Measurements from ENCODE around the gene ENHO. TPM values are rescaled to one million over a fixed set of nuclear protein-coding genes. Genes with fewer than 3 reads are reported as not detected.

The ENHO gene
- total RNA-seq, 5 donors from 2014 or later (not counting 1 experiment from before 2014, with no cell fraction given), result 0.32 to 0.35 TPM; not detected in 3

- H3K9me3 ChIP-seq, result no peaks in the 10 kb centered on the region
- Mint-ChIP-seq H3K9me3 (no peaks in the 10 kb centered on the region), H3K27me3 (peaks cover 0 to 12% of the 10 kb centered on the region in 2 donors), H3K27ac (no peak overlapping the region), H3K4me1 (no peaks in the 10 kb centered on the region), H3K36me3 (no peaks in the 10 kb centered on the region), H3K4me3 (no peak overlapping the region)
- no peak for ATAC-seq (replicated peaks in 1 of 4)
- H3K36me3 ChIP-seq (ENCODE audit: control insufficient read depth in 2 of 2, extremely low read depth in 1 of 2, insufficient read depth in 1 of 2, low read length in 1 of 2), result no peaks in the 10 kb centered on the region
- POLR2A ChIA-PET, result no interaction called here
- H3K27me3 ChIP-seq (replicated peaks in 1 of 2; ENCODE audit: control insufficient read depth in 2 of 2, extremely low read depth in 1 of 2, insufficient read depth in 2 of 2, low read length in 1 of 2), result peaks cover 0 to 9% of the 10 kb centered on the region in 2 experiments
- CTCF ChIA-PET, result interaction anchor here (0.5 to 2.5 kb wide), 6 partner anchors 62 to 155 kb away, joined by 3 to 9 read pairs (median 4); no protein-coding TSS in a partner anchor
- no peak for DNase-seq
- H3K4me1 ChIP-seq (ENCODE audit: control insufficient read depth in 1 of 2, extremely low read depth in 1 of 2, insufficient read depth in 2 of 2, low read length in 2 of 2), result peaks cover 0 to 2% of the 10 kb centered on the region in 2 experiments
- H3K27ac ChIP-seq (ENCODE audit: low read length), result no peak overlapping the region
- WGBS (ENCODE audit: insufficient coverage), result 52% methylated on average over 3 of the region's 5 CpGs
- no peak overlapping the region for H3K4me3 ChIP-seq (ENCODE audit: control insufficient read depth in 1 of 2, extremely low read depth in 1 of 2, low read length in 1 of 2)
Measured at GRCh38 chr9:34501889-34502425, 20.8 kb downstream of the ENHO start.

GRCh38 chr9:34501372-34501771, 21.4 kb downstream of the ENHO start:
- POLR2A ChIA-PET, result no interaction called here
- no CpG with 5 or more reads among the region's 2 CpGs for WGBS (ENCODE audit: insufficient coverage)

GRCh38 chr9:34500623-34501267, 22.0 kb downstream of the ENHO start:
- DNase-seq (peak; percentile 24 to 80 (median 59)), ATAC-seq (replicated peaks in 1 of 4) (peak; percentile 69 to 81 (median 75))
- Mint-ChIP-seq H3K4me1 (no peaks in the 10 kb centered on the region), H3K9me3 (no peaks in the 10 kb centered on the region), H3K4me3 (no peak overlapping the region), H3K27me3 (peaks cover 0 to 12% of the 10 kb centered on the region in 2 donors), H3K27ac (no peak overlapping the region), H3K36me3 (no peaks in the 10 kb centered on the region)
- ChIA-PET POLR2A (no interaction called here), CTCF (interaction anchor here (0.6 to 2.5 kb wide), 10 partner anchors 9 to 169 kb away, joined by 3 to 11 read pairs (median 4); no protein-coding TSS in a partner anchor)
- Histone ChIP-seq H3K4me3 (ENCODE audit: control insufficient read depth in 1 of 2, extremely low read depth in 1 of 2, low read length in 1 of 2) (no peak overlapping the region), H3K4me1 (ENCODE audit: control insufficient read depth in 1 of 2, extremely low read depth in 1 of 2, insufficient read depth in 2 of 2, low read length in 2 of 2) (peaks cover 0 to 2% of the 10 kb centered on the region in 2 experiments), H3K27ac (ENCODE audit: low read length) (no peak overlapping the region), H3K27me3 (replicated peaks in 1 of 2; ENCODE audit: control insufficient read depth in 2 of 2, extremely low read depth in 1 of 2, insufficient read depth in 2 of 2, low read length in 1 of 2) (peaks cover 0 to 5% of the 10 kb centered on the region in 2 experiments), H3K36me3 (ENCODE audit: control insufficient read depth in 2 of 2, extremely low read depth in 1 of 2, insufficient read depth in 1 of 2, low read length in 1 of 2) (no peaks in the 10 kb centered on the region), H3K9me3 (no peaks in the 10 kb centered on the region)
- WGBS (ENCODE audit: insufficient coverage), result 0% methylated on average over 1 of the region's 6 CpGs

More at GRCh38 chr9:34501372-34501771, 21.4 kb downstream of the ENHO start:
- CTCF ChIA-PET, result interaction anchor here (0.5 to 2.5 kb wide), 11 partner anchors 9 to 169 kb away, joined by 3 to 11 read pairs (median 4); no protein-coding TSS in a partner anchor
- Histone ChIP-seq H3K4me1 (ENCODE audit: control insufficient read depth in 1 of 2, extremely low read depth in 1 of 2, insufficient read depth in 2 of 2, low read length in 2 of 2) (peaks cover 0 to 2% of the 10 kb centered on the region in 2 experiments), H3K27ac (ENCODE audit: low read length) (no peak overlapping the region), H3K9me3 (no peaks in the 10 kb centered on the region), H3K36me3 (ENCODE audit: control insufficient read depth in 2 of 2, extremely low read depth in 1 of 2, insufficient read depth in 1 of 2, low read length in 1 of 2) (no peaks in the 10 kb centered on the region), H3K4me3 (ENCODE audit: control insufficient read depth in 1 of 2, extremely low read depth in 1 of 2, low read length in 1 of 2) (no peak overlapping the region), H3K27me3 (replicated peaks in 1 of 2; ENCODE audit: control insufficient read depth in 2 of 2, extremely low read depth in 1 of 2, insufficient read depth in 2 of 2, low read length in 1 of 2) (peaks cover 0 to 6% of the 10 kb centered on the region in 2 experiments)
- H3K36me3 Mint-ChIP-seq, result no peaks in the 10 kb centered on the region
- H3K27ac Mint-ChIP-seq, result no peak overlapping the region
- H3K4me3 Mint-ChIP-seq, result no peak overlapping the region
- peaks cover 0 to 12% of the 10 kb centered on the region in 2 donors for H3K27me3 Mint-ChIP-seq
- no peaks in the 10 kb centered on the region for H3K9me3 Mint-ChIP-seq
- ATAC-seq (replicated peaks in 1 of 4) (no peak), DNase-seq (no peak)
- H3K4me1 Mint-ChIP-seq, result no peaks in the 10 kb centered on the region

GRCh38 chr9:34499076-34499475, 23.7 kb downstream of the ENHO start:
- Histone ChIP-seq H3K9me3 (no peaks in the 10 kb centered on the region), H3K4me3 (ENCODE audit: control insufficient read depth in 1 of 2, extremely low read depth in 1 of 2, low read length in 1 of 2) (no peak overlapping the region), H3K27ac (ENCODE audit: low read length) (no peak overlapping the region), H3K27me3 (replicated peaks in 1 of 2; ENCODE audit: control insufficient read depth in 2 of 2, extremely low read depth in 1 of 2, insufficient read depth in 2 of 2, low read length in 1 of 2) (peaks cover 0 to 8% of the 10 kb centered on the region in 2 experiments), H3K36me3 (ENCODE audit: control insufficient read depth in 2 of 2, extremely low read depth in 1 of 2, insufficient read depth in 1 of 2, low read length in 1 of 2) (no peaks in the 10 kb centered on the region), H3K4me1 (ENCODE audit: control insufficient read depth in 1 of 2, extremely low read depth in 1 of 2, insufficient read depth in 2 of 2, low read length in 2 of 2) (peaks cover 0 to 2% of the 10 kb centered on the region in 2 experiments)
- POLR2A ChIA-PET, result no interaction called here
- no peaks in the 10 kb centered on the region for H3K9me3 Mint-ChIP-seq
- CTCF ChIA-PET, result interaction anchor here in 1 of 2 donors (1.2 kb wide), 1 partner anchor 61 kb away, joined by 4 read pairs; no protein-coding TSS in a partner anchor
- DNase-seq (no peak), ATAC-seq (replicated peaks in 1 of 4) (no peak)
- H3K27ac Mint-ChIP-seq, result no peak overlapping the region
- no peak overlapping the region for H3K4me3 Mint-ChIP-seq
- H3K36me3 Mint-ChIP-seq, result no peaks in the 10 kb centered on the region
- H3K4me1 Mint-ChIP-seq, result no peaks in the 10 kb centered on the region
- peaks cover 0 to 12% of the 10 kb centered on the region in 2 donors for H3K27me3 Mint-ChIP-seq
- no CpG with 5 or more reads among the region's 2 CpGs for WGBS (ENCODE audit: insufficient coverage)

GRCh38 chr9:34498553-34498952, 24.2 kb downstream of the ENHO start:
- Histone ChIP-seq H3K4me1 (ENCODE audit: control insufficient read depth in 1 of 2, extremely low read depth in 1 of 2, insufficient read depth in 2 of 2, low read length in 2 of 2) (peaks cover 0 to 2% of the 10 kb centered on the region in 2 experiments), H3K27me3 (replicated peaks in 1 of 2; ENCODE audit: control insufficient read depth in 2 of 2, extremely low read depth in 1 of 2, insufficient read depth in 2 of 2, low read length in 1 of 2) (peaks cover 0 to 8% of the 10 kb centered on the region in 2 experiments), H3K27ac (ENCODE audit: low read length) (no peak overlapping the region), H3K36me3 (ENCODE audit: control insufficient read depth in 2 of 2, extremely low read depth in 1 of 2, insufficient read depth in 1 of 2, low read length in 1 of 2) (no peaks in the 10 kb centered on the region), H3K9me3 (no peaks in the 10 kb centered on the region), H3K4me3 (ENCODE audit: control insufficient read depth in 1 of 2, extremely low read depth in 1 of 2, low read length in 1 of 2) (no peak overlapping the region)
- ChIA-PET CTCF (interaction anchor here in 1 of 2 donors (1.2 kb wide), 1 partner anchor 60 kb away, joined by 4 read pairs; no protein-coding TSS in a partner anchor), POLR2A (no interaction called here)
- H3K4me3 Mint-ChIP-seq, result no peak overlapping the region
- H3K27ac Mint-ChIP-seq, result no peak overlapping the region
- WGBS (ENCODE audit: insufficient coverage), result 25% methylated on average over 2 of the region's 3 CpGs
- H3K36me3 Mint-ChIP-seq, result no peaks in the 10 kb centered on the region
- H3K9me3 Mint-ChIP-seq, result no peaks in the 10 kb centered on the region
- ATAC-seq (replicated peaks in 1 of 4) (no peak), DNase-seq (no peak)
- H3K27me3 Mint-ChIP-seq, result peaks cover 4 to 14% of the 10 kb centered on the region in 2 donors
- H3K4me1 Mint-ChIP-seq, result no peaks in the 10 kb centered on the region

- H3K9me3 ChIP-seq, result no peaks in the 10 kb centered on the region
- H3K36me3 ChIP-seq (ENCODE audit: control insufficient read depth in 2 of 2, extremely low read depth in 1 of 2, insufficient read depth in 1 of 2, low read length in 1 of 2), result no peaks in the 10 kb centered on the region
- DNase-seq, result no peak
- H3K4me1 Mint-ChIP-seq, result no peaks in the 10 kb centered on the region
- H3K27me3 Mint-ChIP-seq, result peaks cover 20 to 21% of the 10 kb centered on the region in 2 donors
- 94% methylated on average over 3 of the region's 6 CpGs for WGBS (ENCODE audit: insufficient coverage)
- H3K9me3 Mint-ChIP-seq, result no peaks in the 10 kb centered on the region
- ChIA-PET POLR2A (no interaction called here), CTCF (interaction anchor here (0.6 to 1.4 kb wide), 4 partner anchors 58 to 767 kb away, joined by 3 read pairs; no protein-coding TSS in a partner anchor)
- peaks cover 2 to 11% of the 10 kb centered on the region in 2 experiments for H3K27me3 ChIP-seq (replicated peaks in 1 of 2; ENCODE audit: control insufficient read depth in 2 of 2, extremely low read depth in 1 of 2, insufficient read depth in 2 of 2, low read length in 1 of 2)
- no peak overlapping the region for H3K27ac Mint-ChIP-seq
- no peak overlapping the region for H3K4me3 Mint-ChIP-seq
- no peak overlapping the region for H3K27ac ChIP-seq (ENCODE audit: low read length)
- H3K4me3 ChIP-seq (ENCODE audit: control insufficient read depth in 1 of 2, extremely low read depth in 1 of 2, low read length in 1 of 2), result no peak overlapping the region
- ATAC-seq (replicated peaks in 1 of 4), result no peak
- peaks cover 0 to 2% of the 10 kb centered on the region in 2 experiments for H3K4me1 ChIP-seq (ENCODE audit: control insufficient read depth in 1 of 2, extremely low read depth in 1 of 2, insufficient read depth in 2 of 2, low read length in 2 of 2)
- no peaks in the 10 kb centered on the region for H3K36me3 Mint-ChIP-seq
Measured at GRCh38 chr9:34496149-34496712, 26.6 kb downstream of the ENHO start.
